HUES6 (cell line): ENCODE results near the gene GPD1L.
"Not testable (repeated sequence)": the region's sequence is repeated elsewhere in the genome, so short reads cannot be mapped to it uniquely, and the experiment has no call there.

Source experiments
- H3K27ac ChIP-seq: 2 replicates; pipeline ENCODE4 v1.7.0; 2013; ENCODE audit warnings: low read depth, mild to moderate bottlenecking, low read length, inconsistent platforms
- H3K27me3 ChIP-seq: 2 replicates; pipeline ENCODE4 v1.6.1; 2013; ENCODE audit warnings: low read length; ENCODE audit not compliant: control insufficient read depth, insufficient read depth
- H3K36me3 ChIP-seq: 2 replicates; pipeline ENCODE4 v1.6.1; 2013; ENCODE audit warnings: low read length; ENCODE audit not compliant: control insufficient read depth, insufficient read depth
- H3K4me1 ChIP-seq: 2 replicates; pipeline ENCODE4 v1.6.1; 2013; ENCODE audit warnings: low read length; ENCODE audit not compliant: control insufficient read depth, insufficient read depth
- H3K4me3 ChIP-seq: 2 replicates; pipeline ENCODE4 v1.5.1; 2013; ENCODE audit warnings: low read depth, low read length
- H3K9ac ChIP-seq: one replicate; pipeline ENCODE4 v1.6.1; 2013; ENCODE audit warnings: mild to moderate bottlenecking, low read length
- H3K9me3 ChIP-seq: 2 replicates; pipeline ENCODE4 v1.6.1; 2013; ENCODE audit warnings: low read depth, low read length; ENCODE audit not compliant: control insufficient read depth, insufficient read depth

The GPD1L gene

GRCh38 chr3:32105291-32106131, 909 bp upstream of the GPD1L start:
- Histone ChIP-seq H3K36me3 (no peaks in the 10 kb centered on the region), H3K4me3 (peak overlapping the region; percentile 79), H3K9ac (no peak overlapping the region), H3K9me3 (peaks cover 30% of the 10 kb centered on the region), H3K4me1 (peaks cover 9% of the 10 kb centered on the region; the same call in 1 of the 2 replicates), H3K27me3 (peaks cover 22% of the 10 kb centered on the region), H3K27ac (no peak overlapping the region)

- H3K27ac ChIP-seq, result no peak overlapping the region
- H3K4me3 ChIP-seq, result peak overlapping the region; percentile 79
- H3K4me1 ChIP-seq, result peaks cover 9% of the 10 kb centered on the region; the same call in 1 of the 2 replicates
- peaks cover 22% of the 10 kb centered on the region for H3K27me3 ChIP-seq
- peaks cover 17% of the 10 kb centered on the region for H3K9me3 ChIP-seq
- no peaks in the 10 kb centered on the region for H3K36me3 ChIP-seq
- no peak overlapping the region for H3K9ac ChIP-seq
These were observed 526 bp downstream of the GPD1L start for GRCh38 chr3:32106929-32107362.

- H3K27me3 ChIP-seq, result peaks cover 22% of the 10 kb centered on the region
- not testable (repeated sequence) for H3K4me3 ChIP-seq, H3K4me1 ChIP-seq, H3K9ac ChIP-seq, H3K36me3 ChIP-seq, H3K27ac ChIP-seq, H3K9me3 ChIP-seq
These were observed 1.8 kb downstream of the GPD1L start for GRCh38 chr3:32108224-32108623.

GRCh38 chr3:32109256-32109655, 2.8 kb downstream of the GPD1L start:
- Histone ChIP-seq H3K27me3 (peaks cover 22% of the 10 kb centered on the region), H3K9me3 (no peaks in the 10 kb centered on the region), H3K36me3 (no peaks in the 10 kb centered on the region), H3K4me3 (no peak overlapping the region), H3K27ac (no peak overlapping the region), H3K4me1 (peaks cover 9% of the 10 kb centered on the region; the same call in 1 of the 2 replicates), H3K9ac (no peak overlapping the region)

- peaks cover 22% of the 10 kb centered on the region for H3K27me3 ChIP-seq
- no peaks in the 10 kb centered on the region for H3K36me3 ChIP-seq
- H3K9me3 ChIP-seq, result 0 out of 2 replicates have a peak, but pooled peaks cover 5% of the 10 kb centered on the region
- H3K4me3 ChIP-seq, result no peak overlapping the region
- no peak overlapping the region for H3K27ac ChIP-seq
- H3K9ac ChIP-seq, result no peak overlapping the region
- peaks cover 9% of the 10 kb centered on the region; the same call in 1 of the 2 replicates for H3K4me1 ChIP-seq
These were observed 3.9 kb downstream of the GPD1L start for GRCh38 chr3:32110233-32110760.

- Histone ChIP-seq H3K4me1 (peaks cover 5% of the 10 kb centered on the region; the same call in 1 of the 2 replicates), H3K9me3 (0 out of 2 replicates have a peak, but pooled peaks cover 6% of the 10 kb centered on the region), H3K36me3 (no peaks in the 10 kb centered on the region), H3K27me3 (peaks cover 21% of the 10 kb centered on the region), H3K9ac (no peak overlapping the region), H3K4me3 (no peak overlapping the region), H3K27ac (no peak overlapping the region)
These were observed 5.1 kb downstream of the GPD1L start for GRCh38 chr3:32111560-32111959.

GRCh38 chr3:32113566-32113965, 7.1 kb downstream of the GPD1L start:
- H3K27me3 ChIP-seq, result peaks cover 1% of the 10 kb centered on the region; the same call in 1 of the 2 replicates
- 0 out of 2 replicates have a peak, but pooled peaks cover 6% of the 10 kb centered on the region for H3K9me3 ChIP-seq
- no peaks in the 10 kb centered on the region for H3K36me3 ChIP-seq
- no peak overlapping the region for H3K4me3 ChIP-seq
- no peak overlapping the region for H3K27ac ChIP-seq
- H3K9ac ChIP-seq, result no peak overlapping the region
- no peaks in the 10 kb centered on the region for H3K4me1 ChIP-seq

- 0 out of 2 replicates have a peak, but pooled peaks cover 6% of the 10 kb centered on the region for H3K9me3 ChIP-seq
- no peak overlapping the region for H3K4me3 ChIP-seq
- H3K9ac ChIP-seq, result no peak overlapping the region
- no peaks in the 10 kb centered on the region for H3K36me3 ChIP-seq
- no peak overlapping the region for H3K27ac ChIP-seq
- H3K27me3 ChIP-seq, result no peaks in the 10 kb centered on the region
- no peaks in the 10 kb centered on the region for H3K4me1 ChIP-seq
These were observed 7.6 kb downstream of the GPD1L start for GRCh38 chr3:32113981-32114545.

GRCh38 chr3:32114546-32115386, 8.3 kb downstream of the GPD1L start:
- not testable (repeated sequence) for H3K27ac ChIP-seq, H3K36me3 ChIP-seq, H3K4me3 ChIP-seq, H3K27me3 ChIP-seq, H3K9ac ChIP-seq, H3K4me1 ChIP-seq, H3K9me3 ChIP-seq

GRCh38 chr3:32117320-32117719, 10.9 kb downstream of the GPD1L start:
- Histone ChIP-seq H3K36me3 (no peaks in the 10 kb centered on the region), H3K4me3 (no peak overlapping the region), H3K27me3 (no peaks in the 10 kb centered on the region), H3K9ac (no peak overlapping the region), H3K27ac (no peak overlapping the region), H3K9me3 (0 out of 2 replicates have a peak, but pooled peaks cover 6% of the 10 kb centered on the region), H3K4me1 (no peaks in the 10 kb centered on the region)
